22Rv1 (cell line): ENCODE results near the gene FMO3.

Experiments
- ZFX ChIP-seq: fragments of 450-650 bp; IDR thresholded peaks from 2 replicates; pipeline ENCODE4 v1.6.1; 2017; ENCODE audit warnings: antibody characterized with exemption, borderline replicate concordance
- TF ChIP-seq, protein P1 (sequence below): fragments of 450-650 bp; IDR thresholded peaks from 2 replicates; pipeline ENCODE4 v1.5.1; 2017; ENCODE audit warnings: mild to moderate bottlenecking

GRCh38 chr1:171142416-171143385 lies 52.0 kb downstream of the FMO3 start:
- TF ChIP-seq, protein P1, sequence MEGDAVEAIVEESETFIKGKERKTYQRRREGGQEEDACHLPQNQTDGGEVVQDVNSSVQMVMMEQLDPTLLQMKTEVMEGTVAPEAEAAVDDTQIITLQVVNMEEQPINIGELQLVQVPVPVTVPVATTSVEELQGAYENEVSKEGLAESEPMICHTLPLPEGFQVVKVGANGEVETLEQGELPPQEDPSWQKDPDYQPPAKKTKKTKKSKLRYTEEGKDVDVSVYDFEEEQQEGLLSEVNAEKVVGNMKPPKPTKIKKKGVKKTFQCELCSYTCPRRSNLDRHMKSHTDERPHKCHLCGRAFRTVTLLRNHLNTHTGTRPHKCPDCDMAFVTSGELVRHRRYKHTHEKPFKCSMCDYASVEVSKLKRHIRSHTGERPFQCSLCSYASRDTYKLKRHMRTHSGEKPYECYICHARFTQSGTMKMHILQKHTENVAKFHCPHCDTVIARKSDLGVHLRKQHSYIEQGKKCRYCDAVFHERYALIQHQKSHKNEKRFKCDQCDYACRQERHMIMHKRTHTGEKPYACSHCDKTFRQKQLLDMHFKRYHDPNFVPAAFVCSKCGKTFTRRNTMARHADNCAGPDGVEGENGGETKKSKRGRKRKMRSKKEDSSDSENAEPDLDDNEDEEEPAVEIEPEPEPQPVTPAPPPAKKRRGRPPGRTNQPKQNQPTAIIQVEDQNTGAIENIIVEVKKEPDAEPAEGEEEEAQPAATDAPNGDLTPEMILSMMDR = no peak
- no peak for TF ChIP-seq ZFX
